Astrocyte (in vitro differentiated cells and primary cell): ENCODE results near the gene CHCHD3. TPM values are rescaled to one million over a fixed set of nuclear protein-coding genes. Genes with fewer than 3 reads are reported as not detected.

Experiments used
- DNase-seq: peaks from one replicate; pipeline ENCODE4 v3.0.0-alpha.2; 2010; ENCODE audit warnings: low read depth
- FAIRE-seq: peaks from 2 replicates; lab custom pipeline; 2011; peaks lifted over from hg19 to GRCh38; lab: Jason Lieb, UNC
- H2AFZ ChIP-seq: 2 replicates; pipeline ENCODE4 v1.6.0; 2012; ENCODE audit warnings: low read depth, low read length, inconsistent platforms
- H3K27ac ChIP-seq: 2 replicates; pipeline ENCODE4 v1.5.1; 2011; ENCODE audit warnings: low read depth, low read length, inconsistent platforms
- H3K27me3 ChIP-seq: 2 replicates; pipeline ENCODE4 v1.6.0; 2011; ENCODE audit warnings: low read length, inconsistent platforms; ENCODE audit not compliant: insufficient read depth
- H3K36me3 ChIP-seq: 2 replicates; pipeline ENCODE4 v1.5.1; 2011; ENCODE audit warnings: low read length, inconsistent platforms; ENCODE audit not compliant: insufficient read depth
- H3K4me1 ChIP-seq: 2 replicates; pipeline ENCODE4 v1.5.1; 2011; ENCODE audit warnings: low read length, inconsistent platforms; ENCODE audit not compliant: insufficient read depth
- H3K4me2 ChIP-seq: 2 replicates; pipeline ENCODE4 v1.6.0; 2012; ENCODE audit warnings: low read length, inconsistent platforms
- H3K4me3 ChIP-seq: 2 replicates; pipeline ENCODE4 v1.5.1; 2011; ENCODE audit warnings: low read depth, mild to moderate bottlenecking, low read length, inconsistent platforms; ENCODE audit not compliant: insufficient read depth
- H3K79me2 ChIP-seq: 2 replicates; pipeline ENCODE4 v1.6.0; 2012; ENCODE audit warnings: mild to moderate bottlenecking, low read length, inconsistent platforms; ENCODE audit not compliant: insufficient read depth
- H3K9ac ChIP-seq: 2 replicates; pipeline ENCODE4 v1.6.0; 2012; ENCODE audit warnings: mild to moderate bottlenecking, low read length, inconsistent platforms
- H3K9me3 ChIP-seq: 2 replicates; pipeline ENCODE4 v1.5.1; 2012; ENCODE audit warnings: low read depth, mild to moderate bottlenecking, low read length, inconsistent platforms; ENCODE audit not compliant: insufficient read depth
- H4K20me1 ChIP-seq: 2 replicates; pipeline ENCODE4 v1.6.0; 2012; ENCODE audit warnings: low read length, inconsistent platforms; ENCODE audit not compliant: insufficient read depth
- H3K27ac Mint-ChIP-seq: one replicate; pipeline ENCODE4 v1.8.0; 2021; ENCODE audit warnings: mild to moderate bottlenecking, mixed read lengths; ENCODE audit not compliant: unreplicated experiment
- H3K27me3 Mint-ChIP-seq: one replicate; pipeline ENCODE4 v1.8.0; 2021; ENCODE audit warnings: low read depth, mixed read lengths; ENCODE audit not compliant: unreplicated experiment
- H3K36me3 Mint-ChIP-seq: one replicate; pipeline ENCODE4 v1.8.0; 2021; ENCODE audit warnings: low read depth, mixed read lengths; ENCODE audit not compliant: unreplicated experiment
- H3K4me1 Mint-ChIP-seq: one replicate; pipeline ENCODE4 v1.8.0; 2021; ENCODE audit warnings: low read depth, mixed read lengths; ENCODE audit not compliant: unreplicated experiment
- H3K4me3 Mint-ChIP-seq: one replicate; pipeline ENCODE4 v1.8.0; 2021; ENCODE audit warnings: mild to moderate bottlenecking, moderate library complexity, mixed read lengths; ENCODE audit not compliant: unreplicated experiment
- H3K9me3 Mint-ChIP-seq: one replicate; pipeline ENCODE4 v1.8.0; 2021; ENCODE audit warnings: mild to moderate bottlenecking, mixed read lengths; ENCODE audit not compliant: unreplicated experiment
- EZH2 ChIP-seq: IDR thresholded peaks from 2 replicates; pipeline ENCODE4 v1.6.1; 2012; ENCODE audit warnings: mild to moderate bottlenecking, low read length, inconsistent platforms; ENCODE audit not compliant: insufficient read depth
- total RNA-seq: library from RNA; stranded (reverse); gene quantifications from 2 replicates; pipeline ENCODE4 v1.2.1, GENCODE V29; 2021
- TF ChIP-seq, protein P1 (sequence below): IDR thresholded peaks from 2 replicates; pipeline ENCODE4 v1.5.1; 2011; ENCODE audit warnings: low read depth, mild to moderate bottlenecking, inconsistent platforms, low read length, moderate library complexity; ENCODE audit not compliant: insufficient read depth

Gene CHCHD3
- total RNA-seq, 1 donor from 2014 or later = 63.1 TPM

DNA sequence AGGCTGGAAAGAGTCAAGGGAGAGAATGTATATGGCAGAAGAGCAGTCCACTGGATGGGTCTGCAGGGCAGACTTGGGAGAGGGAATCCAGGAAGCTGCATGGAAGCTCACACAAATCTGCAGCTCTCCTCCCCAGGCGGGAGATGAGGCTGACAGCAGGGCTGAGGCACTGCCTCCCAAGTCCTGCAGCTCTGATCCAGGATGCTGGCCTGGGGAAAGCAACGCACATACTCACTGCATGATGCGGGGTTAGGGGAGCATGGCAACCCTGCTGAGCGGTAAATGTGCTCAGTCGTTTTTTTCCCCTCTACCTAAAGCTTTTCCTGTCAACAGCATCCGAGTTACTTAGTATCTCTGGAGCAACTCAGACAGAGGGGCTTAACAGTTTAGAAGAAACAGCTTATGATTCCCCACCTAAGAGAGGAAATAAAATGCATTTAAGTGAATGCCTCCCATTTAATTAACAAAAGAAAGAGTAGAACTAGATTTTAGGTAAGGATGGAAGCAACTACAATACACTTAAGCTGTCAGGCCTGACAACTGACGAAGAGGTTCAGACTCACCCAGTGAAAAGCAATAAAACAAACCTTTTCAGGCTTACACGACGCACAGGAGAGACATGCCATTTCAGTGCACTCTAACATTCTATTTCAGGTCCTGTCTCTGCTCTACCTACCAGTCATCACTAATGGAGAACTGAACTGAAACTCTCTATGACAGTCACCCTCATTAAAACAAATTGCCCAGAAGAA lies 37.0 kb downstream of the CHCHD3 start:
- Mint-ChIP-seq H3K9me3 (no peaks in the 10 kb centered on the region), H3K27me3 (no peaks in the 10 kb centered on the region), H3K36me3 (peaks cover 12% of the 10 kb centered on the region), H3K27ac (no peak overlapping the region), H3K4me3 (no peak overlapping the region), H3K4me1 (no peaks in the 10 kb centered on the region)
- no peak overlapping the region for H3K9ac ChIP-seq
- no peak for DNase-seq
- H3K4me1 ChIP-seq = no peaks in the 10 kb centered on the region
- H3K27ac ChIP-seq = no peak overlapping the region
- H3K79me2 ChIP-seq = peaks cover 57% of the 10 kb centered on the region
- H3K27me3 ChIP-seq = no peaks in the 10 kb centered on the region
- FAIRE-seq = no peak
- TF ChIP-seq EZH2 = no peak
- TF ChIP-seq, protein P1, sequence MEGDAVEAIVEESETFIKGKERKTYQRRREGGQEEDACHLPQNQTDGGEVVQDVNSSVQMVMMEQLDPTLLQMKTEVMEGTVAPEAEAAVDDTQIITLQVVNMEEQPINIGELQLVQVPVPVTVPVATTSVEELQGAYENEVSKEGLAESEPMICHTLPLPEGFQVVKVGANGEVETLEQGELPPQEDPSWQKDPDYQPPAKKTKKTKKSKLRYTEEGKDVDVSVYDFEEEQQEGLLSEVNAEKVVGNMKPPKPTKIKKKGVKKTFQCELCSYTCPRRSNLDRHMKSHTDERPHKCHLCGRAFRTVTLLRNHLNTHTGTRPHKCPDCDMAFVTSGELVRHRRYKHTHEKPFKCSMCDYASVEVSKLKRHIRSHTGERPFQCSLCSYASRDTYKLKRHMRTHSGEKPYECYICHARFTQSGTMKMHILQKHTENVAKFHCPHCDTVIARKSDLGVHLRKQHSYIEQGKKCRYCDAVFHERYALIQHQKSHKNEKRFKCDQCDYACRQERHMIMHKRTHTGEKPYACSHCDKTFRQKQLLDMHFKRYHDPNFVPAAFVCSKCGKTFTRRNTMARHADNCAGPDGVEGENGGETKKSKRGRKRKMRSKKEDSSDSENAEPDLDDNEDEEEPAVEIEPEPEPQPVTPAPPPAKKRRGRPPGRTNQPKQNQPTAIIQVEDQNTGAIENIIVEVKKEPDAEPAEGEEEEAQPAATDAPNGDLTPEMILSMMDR = no peak
- H3K9me3 ChIP-seq = no peaks in the 10 kb centered on the region
- no peak overlapping the region for H3K4me2 ChIP-seq
- no peak overlapping the region for H2AFZ ChIP-seq
- H3K4me3 ChIP-seq = no peak overlapping the region
- no peaks in the 10 kb centered on the region for H3K36me3 ChIP-seq
- H4K20me1 ChIP-seq = peaks cover 46% of the 10 kb centered on the region

DNA sequence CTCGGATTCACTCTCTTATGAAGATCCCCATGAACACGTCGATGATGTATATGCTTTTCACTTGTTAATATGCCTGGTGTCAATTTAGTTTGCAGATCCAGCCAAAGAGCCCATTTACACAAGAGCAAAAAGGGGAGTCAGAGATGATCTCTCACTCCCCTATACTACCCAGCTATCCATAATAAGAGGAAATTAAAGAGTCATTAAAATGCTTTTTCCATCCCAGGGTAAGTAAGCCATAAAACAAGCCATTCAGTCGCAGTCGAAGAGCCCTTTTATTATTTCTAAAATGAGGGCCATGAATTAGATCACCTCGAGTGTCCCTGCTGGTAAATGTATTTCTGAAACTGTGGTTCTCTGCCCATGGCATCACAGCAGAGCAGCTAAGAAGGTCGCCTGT lies 41.2 kb downstream of the CHCHD3 start:
- H3K4me3 Mint-ChIP-seq = no peak overlapping the region
- H2AFZ ChIP-seq = no peak overlapping the region

More for the DNA sequence above, 41.2 kb downstream of the CHCHD3 start:
- H3K9ac ChIP-seq = no peak overlapping the region
- H3K4me1 ChIP-seq = no peaks in the 10 kb centered on the region
- DNase-seq (no peak), FAIRE-seq (no peak)
- no peak overlapping the region for H3K4me2 ChIP-seq
- TF ChIP-seq, protein P1 = no peak
- TF ChIP-seq EZH2 = no peak
- no peaks in the 10 kb centered on the region for H3K27me3 Mint-ChIP-seq
- peaks cover 9% of the 10 kb centered on the region for H3K36me3 Mint-ChIP-seq
- no peak overlapping the region for H3K27ac Mint-ChIP-seq
- H3K36me3 ChIP-seq = no peaks in the 10 kb centered on the region
- H4K20me1 ChIP-seq = peaks cover 42% of the 10 kb centered on the region
- H3K27ac ChIP-seq = no peak overlapping the region
- no peaks in the 10 kb centered on the region for H3K9me3 Mint-ChIP-seq
- peaks cover 37% of the 10 kb centered on the region for H3K79me2 ChIP-seq
- no peaks in the 10 kb centered on the region for H3K27me3 ChIP-seq
- H3K9me3 ChIP-seq = no peaks in the 10 kb centered on the region
- H3K4me1 Mint-ChIP-seq = peaks cover 5% of the 10 kb centered on the region
- no peak overlapping the region for H3K4me3 ChIP-seq
